DMS 273 (cell line): ENCODE results near the gene DNAJB14.
"Not testable (repeated sequence)": the region's sequence is repeated elsewhere in the genome, so short reads cannot be mapped to it uniquely, and the experiment has no call there.

Source experiments
- DNase-seq: peaks from one replicate; lab custom pipeline; 2025; ENCODE audit not compliant: unreplicated experiment; lab: John Stamatoyannopoulos, UW

DNAJB14 gene

DNA sequence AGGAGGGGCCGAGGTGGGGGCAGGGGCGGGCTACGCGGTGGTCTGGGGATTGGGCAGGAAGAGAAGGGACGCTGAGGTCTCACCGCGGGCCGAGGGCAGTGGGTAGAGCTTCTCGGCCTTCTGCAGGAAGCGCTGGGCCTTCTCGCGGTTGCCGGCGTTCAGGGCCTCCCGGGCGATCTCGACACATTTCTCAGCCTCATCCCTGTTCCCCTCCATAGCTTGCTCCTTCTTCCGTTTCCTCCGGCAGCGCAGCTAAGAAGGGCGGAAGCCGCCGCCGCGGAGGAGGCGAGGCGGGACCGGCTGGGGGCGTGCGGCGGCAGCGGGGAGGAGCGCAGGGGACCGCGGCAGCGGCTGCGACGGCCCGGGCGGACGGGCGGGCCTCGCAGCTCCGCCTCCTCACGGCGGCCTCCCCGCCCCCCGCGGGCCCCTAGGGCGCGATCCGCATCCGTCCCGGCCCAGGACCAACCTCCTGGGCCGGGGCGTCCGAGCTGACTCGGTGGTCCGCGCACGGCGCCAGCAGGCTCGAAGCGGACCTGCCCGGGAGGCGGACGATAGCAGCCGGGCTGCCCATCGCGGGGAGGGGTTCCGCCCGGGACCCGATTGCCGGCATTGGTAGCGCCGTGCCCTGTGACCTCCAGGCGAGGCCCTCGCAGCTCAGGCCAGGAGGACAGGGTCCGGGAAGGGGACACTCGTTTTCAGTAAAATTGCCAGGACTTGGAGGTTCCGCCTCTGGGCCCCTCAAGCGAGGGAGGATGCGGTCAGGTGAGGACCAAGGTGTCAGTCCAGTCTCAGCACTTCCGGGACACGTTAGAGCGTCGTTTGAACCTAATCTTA is at the start of gene DNAJB14:
DNAJB14 (minus strand) TSS at position 263 of the 834 bp plus-strand sequence; CDS start at position 216, 47 bp downstream.
- peak; percentile 88 for DNase-seq

- DNase-seq: peak; percentile 1
These were observed 45.3 kb upstream of the DNAJB14 start for GRCh38 chr4:99991741-99992140.

DNA sequence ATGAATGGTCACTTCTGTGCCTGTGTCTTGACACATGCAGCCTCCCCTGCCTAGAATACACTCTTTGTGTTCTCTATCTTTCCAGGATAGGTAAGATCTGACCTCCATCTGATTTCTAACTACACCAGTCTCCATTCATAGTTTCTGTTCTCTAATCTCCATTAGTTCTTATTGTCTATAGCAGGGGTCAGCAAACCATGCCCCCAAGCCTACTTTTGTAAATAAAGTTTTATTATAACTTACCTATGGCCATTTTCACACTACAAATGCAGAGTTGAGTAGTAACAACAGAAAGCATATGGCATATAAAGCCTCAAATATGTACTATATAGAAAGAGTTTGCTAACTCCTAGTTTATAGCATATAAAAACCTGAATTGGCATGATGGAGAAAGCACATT is 41.3 kb upstream of the DNAJB14 start:
- no peak for DNase-seq

- no peak for DNase-seq
These were observed 40.4 kb upstream of the DNAJB14 start for GRCh38 chr4:99986792-99987191.

DNA sequence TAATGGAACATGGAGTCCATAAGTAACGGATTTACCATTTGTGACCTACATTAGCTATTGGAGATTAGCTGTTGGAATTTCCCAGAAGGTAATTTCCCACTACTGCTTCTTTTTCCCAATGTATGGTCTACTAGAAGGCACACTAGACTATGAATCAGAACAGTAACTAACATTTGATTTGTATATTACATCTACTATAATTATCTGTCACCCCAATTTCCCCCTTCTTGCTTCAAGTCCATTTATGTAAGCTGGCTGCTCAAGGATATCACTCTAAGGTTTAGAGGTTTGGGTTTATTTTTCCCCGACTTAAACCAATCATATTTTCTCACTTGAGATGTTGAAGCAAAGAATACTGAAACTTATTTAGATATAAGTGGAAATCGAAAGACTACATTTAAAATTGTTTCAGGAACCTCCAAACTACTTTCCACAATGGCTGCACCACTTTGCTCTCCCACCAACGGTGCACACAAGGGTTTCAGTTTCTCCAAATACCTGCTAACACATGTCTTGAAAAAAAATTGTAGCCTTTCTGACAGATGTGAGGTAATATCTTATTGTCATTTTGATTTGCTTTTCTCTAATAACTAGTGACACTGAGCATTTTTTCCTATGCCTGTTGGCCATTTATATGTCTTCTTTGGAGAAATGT is 37.0 kb upstream of the DNAJB14 start:
- no peak for DNase-seq

GRCh38 chr4:99979872-99980271 is 33.5 kb upstream of the DNAJB14 start:
- DNase-seq: no peak

- no peak for DNase-seq
These were observed 25.2 kb upstream of the DNAJB14 start for GRCh38 chr4:99971453-99972111.

DNA sequence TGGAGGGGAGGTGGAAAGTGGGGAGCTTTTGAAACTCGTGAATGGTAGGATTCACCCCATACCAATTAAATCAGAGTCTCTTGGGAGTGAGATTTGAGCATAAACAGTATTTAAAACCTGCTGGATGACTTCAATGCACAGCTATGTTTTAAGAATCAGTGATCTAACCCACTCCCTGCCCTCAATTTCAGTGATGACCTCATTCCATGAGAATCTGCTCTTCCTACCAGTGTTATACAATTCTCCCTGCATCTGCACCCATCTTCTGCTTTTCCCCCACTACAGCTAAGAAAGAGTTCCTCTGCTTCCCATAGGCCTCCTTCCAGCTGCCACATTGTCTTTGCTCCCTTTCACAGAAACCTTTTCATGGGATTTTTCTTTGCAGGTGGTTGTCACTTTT is 21.9 kb upstream of the DNAJB14 start:
- DNase-seq: peak; percentile 1

GRCh38 chr4:99966692-99967091 is 20.3 kb upstream of the DNAJB14 start:
- DNase-seq: no peak

- no peak for DNase-seq
These were observed 19.4 kb upstream of the DNAJB14 start for GRCh38 chr4:99965674-99966350.

- no peak for DNase-seq
These were observed 18.8 kb upstream of the DNAJB14 start for GRCh38 chr4:99965173-99965572.

DNA sequence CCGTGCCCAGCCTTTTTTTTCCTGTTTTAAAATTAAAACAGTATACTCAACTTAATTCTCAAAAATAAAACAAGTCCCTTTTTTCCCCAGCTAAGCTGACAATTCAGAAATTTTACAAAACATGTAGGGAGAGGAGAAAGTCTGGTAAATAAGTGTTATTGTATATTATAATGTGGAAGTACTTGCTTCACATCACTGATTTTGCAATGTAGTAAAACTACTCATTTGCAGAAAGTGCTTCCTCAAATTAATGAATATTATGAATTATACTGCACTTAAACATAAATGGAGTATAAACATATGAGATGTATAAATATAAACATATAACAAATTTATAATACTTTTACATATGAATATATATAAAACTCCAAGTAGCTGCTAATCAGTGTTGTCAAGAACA is 15.3 kb upstream of the DNAJB14 start:
- no peak for DNase-seq

DNA sequence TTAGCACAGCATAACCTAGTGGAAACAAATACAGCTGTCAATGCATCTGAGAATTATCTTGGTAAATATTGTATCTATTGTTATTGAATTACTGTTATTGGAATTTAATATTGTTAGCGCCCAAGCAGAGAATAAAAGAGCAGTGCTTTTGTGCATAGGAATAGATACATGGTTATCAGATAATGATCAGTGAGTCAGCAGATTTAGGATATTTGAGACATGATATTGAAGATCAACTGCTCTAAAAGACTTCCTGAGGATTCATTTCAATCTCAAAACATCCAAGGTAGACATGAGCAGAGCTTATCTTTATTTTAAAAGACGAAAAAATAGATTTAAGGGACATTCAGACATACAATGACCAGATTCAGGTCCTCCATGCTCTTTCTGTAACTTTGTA is 14.2 kb upstream of the DNAJB14 start:
- no peak for DNase-seq

- DNase-seq: not testable (repeated sequence)
These were observed 11.8 kb upstream of the DNAJB14 start for GRCh38 chr4:99958207-99958606.

DNA sequence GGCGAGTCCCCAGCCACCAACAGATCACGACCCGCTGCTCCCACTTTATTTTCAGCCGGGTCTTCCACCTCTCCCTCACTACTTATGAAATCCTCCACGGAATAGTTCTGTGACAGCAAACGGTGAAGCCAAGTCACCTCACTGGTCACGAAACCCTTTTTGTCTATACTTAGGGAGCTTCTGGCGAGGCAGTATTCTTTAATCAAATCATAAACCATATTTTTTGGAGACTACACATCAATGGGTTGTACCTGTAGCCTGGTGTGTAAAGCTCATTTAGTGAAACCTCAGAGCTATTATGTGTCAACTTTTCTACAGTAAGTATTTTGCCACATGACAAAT is 4.5 kb upstream of the DNAJB14 start:
- DNase-seq: no peak

GRCh38 chr4:99949999-99950912 is 3.8 kb upstream of the DNAJB14 start, which contains the start of gene H2AZ1:
Gene H2AZ1 (minus strand): TSS chr4:99950275. CDS start chr4:99950170, 105 bp downstream.
- peak; percentile 98 for DNase-seq

GRCh38 chr4:99949034-99949998 is 2.9 kb upstream of the DNAJB14 start:
- DNase-seq: peak; percentile 95

GRCh38 chr4:99947608-99948007 is 1.2 kb upstream of the DNAJB14 start:
- DNase-seq: peak; percentile 37

DNA sequence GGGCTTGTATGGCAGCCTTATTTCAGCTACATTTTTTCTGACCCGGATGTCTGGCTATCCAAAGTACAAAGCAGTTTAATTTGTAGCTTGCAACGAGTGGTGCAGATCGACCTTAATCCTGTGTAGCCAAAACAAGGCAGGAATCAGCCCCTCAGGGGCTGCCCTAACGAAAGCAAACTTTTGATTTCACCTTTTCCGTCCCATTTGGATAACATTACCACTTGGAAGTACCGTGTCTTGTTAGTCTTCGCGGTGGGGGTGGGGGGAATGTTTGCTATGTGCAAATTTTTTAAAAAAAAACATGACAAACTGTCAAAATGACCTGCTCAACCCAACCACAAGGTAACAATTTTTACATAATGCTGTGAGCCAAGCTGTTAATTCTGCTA is 766 bp upstream of the DNAJB14 start:
- DNase-seq: no peak
